ENCODE data around the gene ARHGEF3. TPM values are rescaled to one million over a fixed set of nuclear protein-coding genes. Genes with fewer than 3 reads are reported as not detected.
A peak's percentile ranks its signal among the peaks of the same experiment; 100 is the strongest.
"Not testable (repeated sequence)": the region's sequence is repeated elsewhere in the genome, so short reads cannot be mapped to it uniquely, and the experiment has no call there.

ARHGEF3 gene
- total RNA-seq, 5 donors from 2014 or later (not counting 1 experiment from before 2014, with no cell fraction given), result 93.4 to 132 (median 124) TPM

DNA sequence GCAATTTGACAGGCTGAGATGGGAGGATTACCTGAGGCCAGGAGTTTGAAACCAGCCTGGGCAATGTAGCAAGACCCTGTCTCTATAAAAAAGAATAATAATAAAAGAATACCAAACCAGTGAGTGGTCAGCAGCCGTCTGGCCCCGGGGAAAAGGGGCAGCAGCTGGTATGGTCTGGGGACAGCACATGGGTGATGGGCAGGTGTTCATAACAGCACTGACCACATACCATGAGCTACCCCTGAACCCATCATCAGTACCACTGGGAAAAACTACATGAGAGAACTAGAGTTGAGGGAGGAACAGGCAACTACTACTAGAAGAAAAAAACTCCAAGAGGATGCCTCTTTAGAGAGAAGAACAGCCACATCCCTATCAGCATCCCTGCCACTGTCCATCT is 40.7 kb downstream of the ARHGEF3 start:
- Histone ChIP-seq H3K27me3 (replicated peaks in 1 of 2; ENCODE audit: control insufficient read depth in 2 of 2, extremely low read depth in 1 of 2, insufficient read depth in 2 of 2, low read length in 1 of 2) (no peaks in the 10 kb centered on the region), H3K9me3 (no peaks in the 10 kb centered on the region), H3K4me1 (ENCODE audit: control insufficient read depth in 1 of 2, extremely low read depth in 1 of 2, insufficient read depth in 2 of 2, low read length in 2 of 2) (peaks cover 19 to 56% of the 10 kb centered on the region in 2 experiments), H3K36me3 (ENCODE audit: control insufficient read depth in 2 of 2, extremely low read depth in 1 of 2, insufficient read depth in 1 of 2, low read length in 1 of 2) (peaks cover 0 to 23% of the 10 kb centered on the region in 2 donors), H3K4me3 (ENCODE audit: control insufficient read depth in 1 of 2, extremely low read depth in 1 of 2, low read length in 1 of 2) (no peak overlapping the region), H3K27ac (ENCODE audit: low read length) (no peak overlapping the region)
- H3K27me3 Mint-ChIP-seq, result no peaks in the 10 kb centered on the region
- H3K9me3 Mint-ChIP-seq, result no peaks in the 10 kb centered on the region
- no peak for ATAC-seq (replicated peaks in 1 of 4)
- ChIA-PET CTCF (interaction anchor here in 1 of 2 donors (0.7 to 1.6 kb wide), 2 partner anchors 39 to 1275 kb away, joined by 3 to 9 read pairs; no protein-coding TSS in a partner anchor), POLR2A (interaction anchor here in 1 of 2 donors (0.6 to 1.1 kb wide), 2 partner anchors 24 to 30 kb away, joined by 3 read pairs; no protein-coding TSS in a partner anchor)
- H3K36me3 Mint-ChIP-seq, result peaks cover 62% of the 10 kb centered on the region
- DNase-seq, result no peak
- no peak overlapping the region for H3K4me3 Mint-ChIP-seq
- peak overlapping the region; percentile 85 to 87 for H3K27ac Mint-ChIP-seq
- WGBS (ENCODE audit: insufficient coverage), result no CpG with 5 or more reads among the region's 2 CpGs
- H3K4me1 Mint-ChIP-seq, result peaks cover 87% of the 10 kb centered on the region in 3 donors

DNA sequence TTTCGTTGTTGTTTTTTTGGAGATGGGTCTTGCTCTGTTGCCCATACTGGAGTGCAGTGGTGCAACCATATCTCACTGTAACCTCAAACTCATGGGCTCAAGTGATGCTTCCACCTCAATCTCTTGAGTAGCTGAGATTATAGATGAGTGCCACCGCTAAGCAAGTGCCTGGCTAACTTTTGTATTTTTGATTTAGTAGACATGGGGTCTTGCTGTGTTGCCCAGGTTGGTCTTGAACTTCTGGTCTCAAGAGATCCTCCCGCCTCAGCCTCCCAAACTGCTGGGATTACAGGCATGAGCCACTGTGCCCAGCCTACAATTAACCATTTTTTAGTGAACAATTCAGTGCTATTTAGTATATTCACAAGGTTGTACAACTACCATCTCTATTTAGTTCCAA is 42.2 kb downstream of the ARHGEF3 start:
- no peaks in the 10 kb centered on the region for H3K27me3 ChIP-seq (replicated peaks in 1 of 2; ENCODE audit: control insufficient read depth in 2 of 2, extremely low read depth in 1 of 2, insufficient read depth in 2 of 2, low read length in 1 of 2)
- no peak overlapping the region for H3K4me3 ChIP-seq (ENCODE audit: control insufficient read depth in 1 of 2, extremely low read depth in 1 of 2, low read length in 1 of 2)
- H3K36me3 Mint-ChIP-seq, result peaks cover 63% of the 10 kb centered on the region
- peaks cover 0 to 18% of the 10 kb centered on the region in 2 donors for H3K36me3 ChIP-seq (ENCODE audit: control insufficient read depth in 2 of 2, extremely low read depth in 1 of 2, insufficient read depth in 1 of 2, low read length in 1 of 2)
- H3K4me3 Mint-ChIP-seq, result peak overlapping the region; percentile 15 to 71 (median 58)
- no peak for ATAC-seq (replicated peaks in 1 of 4)
- ChIA-PET CTCF (interaction anchor here (0.6 to 2.1 kb wide), 6 partner anchors 10 to 42 kb away, joined by 3 to 35 read pairs (median 6); partner anchors contain the start of gene ARHGEF3 (in 1 of the 2)), POLR2A (no interaction called here)
- peaks cover 31 to 65% of the 10 kb centered on the region in 2 experiments for H3K4me1 ChIP-seq (ENCODE audit: control insufficient read depth in 1 of 2, extremely low read depth in 1 of 2, insufficient read depth in 2 of 2, low read length in 2 of 2)
- H3K9me3 Mint-ChIP-seq, result no peaks in the 10 kb centered on the region
- H3K27ac ChIP-seq (ENCODE audit: low read length), result no peak overlapping the region
- no CpG with 5 or more reads among the region's 3 CpGs for WGBS (ENCODE audit: insufficient coverage)
- no peak for DNase-seq
- peaks cover 87 to 89% (median 88%) of the 10 kb centered on the region in 3 donors for H3K4me1 Mint-ChIP-seq
- no peaks in the 10 kb centered on the region for H3K27me3 Mint-ChIP-seq
- H3K9me3 ChIP-seq, result no peaks in the 10 kb centered on the region
- peak overlapping the region; percentile 86 to 87 for H3K27ac Mint-ChIP-seq

DNA sequence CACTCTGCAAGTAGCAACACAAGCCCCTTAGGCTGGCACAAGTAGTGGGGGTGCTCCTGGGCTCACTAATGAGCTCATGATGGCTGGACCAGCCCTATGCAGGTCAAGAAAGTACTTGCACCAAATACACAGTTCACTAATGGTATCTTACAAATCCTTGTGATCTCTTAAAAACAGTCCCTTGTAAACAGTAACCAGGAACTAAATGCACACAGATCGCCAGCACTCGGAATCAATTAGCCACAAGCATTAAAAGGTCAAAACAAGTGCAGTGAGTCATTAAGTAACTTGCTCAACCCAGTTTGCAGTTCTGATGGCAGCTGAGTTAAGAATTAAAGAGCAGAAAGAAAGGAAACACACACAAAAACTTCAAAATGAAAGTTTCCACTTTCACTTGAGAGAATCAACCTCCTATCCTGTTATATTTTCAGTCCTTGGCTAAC is 43.2 kb downstream of the ARHGEF3 start:
- ATAC-seq (replicated peaks in 1 of 4), result peak; percentile 38 to 67 (median 64)
- H3K4me1 ChIP-seq (ENCODE audit: control insufficient read depth in 1 of 2, extremely low read depth in 1 of 2, insufficient read depth in 2 of 2, low read length in 2 of 2), result peaks cover 40 to 68% of the 10 kb centered on the region in 2 experiments
- POLR2A ChIA-PET, result interaction anchor here (0.6 to 1.0 kb wide), 7 partner anchors 17 to 192 kb away, joined by 3 to 7 read pairs (median 4); no protein-coding TSS in a partner anchor
- Mint-ChIP-seq H3K4me3 (peak overlapping the region; percentile 15 to 71 (median 57)), H3K4me1 (peaks cover 87 to 90% (median 88%) of the 10 kb centered on the region in 3 donors), H3K27ac (peak overlapping the region; percentile 86 to 87), H3K27me3 (no peaks in the 10 kb centered on the region), H3K36me3 (peaks cover 61% of the 10 kb centered on the region), H3K9me3 (no peaks in the 10 kb centered on the region)
- H3K4me3 ChIP-seq (ENCODE audit: control insufficient read depth in 1 of 2, extremely low read depth in 1 of 2, low read length in 1 of 2), result no peak overlapping the region
- H3K36me3 ChIP-seq (ENCODE audit: control insufficient read depth in 2 of 2, extremely low read depth in 1 of 2, insufficient read depth in 1 of 2, low read length in 1 of 2), result peaks cover 0 to 15% of the 10 kb centered on the region in 2 donors
- H3K27ac ChIP-seq (ENCODE audit: low read length), result peak overlapping the region; percentile 58
- no peaks in the 10 kb centered on the region for H3K27me3 ChIP-seq (replicated peaks in 1 of 2; ENCODE audit: control insufficient read depth in 2 of 2, extremely low read depth in 1 of 2, insufficient read depth in 2 of 2, low read length in 1 of 2)
- no peaks in the 10 kb centered on the region for H3K9me3 ChIP-seq
- no CpG with 5 or more reads among the region's 2 CpGs for WGBS (ENCODE audit: insufficient coverage)
- DNase-seq, result peak in 4 of 35 experiments; percentile 5 to 44 (median 20)
- CTCF ChIA-PET, result interaction anchor here (0.6 to 2.1 kb wide), 4 partner anchors 17 to 229 kb away, joined by 3 to 35 read pairs (median 7); no protein-coding TSS in a partner anchor

DNA sequence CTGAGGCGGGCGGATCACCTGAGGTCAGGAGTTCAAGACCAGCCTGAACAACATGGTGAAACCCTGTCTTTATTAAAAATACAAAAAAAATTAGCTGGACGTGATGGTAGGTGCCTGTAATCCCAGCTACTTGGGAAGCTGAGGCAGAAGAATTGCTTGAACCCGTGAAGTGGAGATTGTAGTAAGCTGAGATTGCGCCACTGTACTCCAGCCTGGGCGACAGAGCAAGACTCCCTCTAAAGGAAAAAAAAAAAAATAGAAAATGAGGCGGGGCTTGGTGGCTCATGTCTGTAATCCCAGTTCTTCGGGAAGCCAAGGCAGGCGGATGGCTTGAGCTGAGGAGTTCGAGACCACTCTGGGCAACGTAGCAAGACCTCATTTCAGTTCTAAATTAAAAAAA is 43.7 kb downstream of the ARHGEF3 start:
- Mint-ChIP-seq H3K27ac (peak overlapping the region; percentile 44 to 86), H3K36me3 (peaks cover 63% of the 10 kb centered on the region), H3K4me1 (peaks cover 88 to 92% (median 90%) of the 10 kb centered on the region in 3 donors)
- H3K4me3 ChIP-seq (ENCODE audit: control insufficient read depth in 1 of 2, extremely low read depth in 1 of 2, low read length in 1 of 2); H3K4me3 Mint-ChIP-seq; H3K9me3 ChIP-seq; DNase-seq; H3K9me3 Mint-ChIP-seq; H3K27me3 Mint-ChIP-seq; H3K27me3 ChIP-seq (replicated peaks in 1 of 2; ENCODE audit: control insufficient read depth in 2 of 2, extremely low read depth in 1 of 2, insufficient read depth in 2 of 2, low read length in 1 of 2); ATAC-seq (replicated peaks in 1 of 4): not testable (repeated sequence)
- H3K36me3 ChIP-seq (ENCODE audit: control insufficient read depth in 2 of 2, extremely low read depth in 1 of 2, insufficient read depth in 1 of 2, low read length in 1 of 2), result peaks cover 0 to 20% of the 10 kb centered on the region in 2 donors
- WGBS (ENCODE audit: insufficient coverage), result 92% methylated on average over 2 of the region's 11 CpGs
- ChIA-PET CTCF (interaction anchor here (0.7 to 2.1 kb wide), 3 partner anchors 17 to 42 kb away, joined by 3 to 35 read pairs (median 11); no protein-coding TSS in a partner anchor), POLR2A (interaction anchor here in 1 of 2 donors (0.8 kb wide), 1 partner anchor 42 kb away, joined by 7 read pairs; no protein-coding TSS in a partner anchor)
- H3K27ac ChIP-seq (ENCODE audit: low read length), result peak overlapping the region; percentile 58
- peaks cover 42 to 67% of the 10 kb centered on the region in 2 experiments for H3K4me1 ChIP-seq (ENCODE audit: control insufficient read depth in 1 of 2, extremely low read depth in 1 of 2, insufficient read depth in 2 of 2, low read length in 2 of 2)

DNA sequence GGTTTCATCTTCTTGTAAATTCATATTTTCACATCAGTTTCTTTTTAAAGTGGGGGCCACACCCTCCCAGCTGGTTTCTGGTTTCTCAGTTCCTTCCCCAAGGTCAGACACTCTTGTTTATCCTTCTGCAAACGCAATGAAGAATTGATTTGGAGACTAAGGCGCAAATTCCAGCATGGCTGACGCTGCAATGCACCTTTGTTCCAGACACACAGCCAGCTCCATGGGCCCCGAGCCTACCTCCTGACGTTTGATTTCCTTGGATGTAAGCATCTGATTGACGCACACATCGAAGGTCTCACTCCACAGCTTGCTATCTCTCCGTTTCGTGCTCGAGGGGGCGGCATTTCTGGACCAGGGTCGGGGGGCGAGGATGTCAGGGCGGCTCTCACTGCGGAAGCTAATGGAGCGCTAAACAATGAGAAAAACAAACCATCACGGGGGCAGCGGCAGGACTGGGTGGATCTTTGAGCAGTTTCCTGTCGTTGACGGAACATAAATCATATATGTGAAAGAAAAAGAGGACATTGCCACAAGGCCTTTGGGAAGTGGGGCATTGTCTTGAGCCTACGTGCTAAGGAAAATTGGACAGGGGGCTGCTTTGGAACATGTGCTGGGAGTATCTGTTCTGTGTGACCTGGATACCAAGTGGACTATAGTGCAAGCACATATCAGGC is 46.9 kb downstream of the ARHGEF3 start:
- Mint-ChIP-seq H3K4me3 (peak overlapping the region; percentile 81 to 89 (median 87)), H3K27me3 (no peaks in the 10 kb centered on the region), H3K27ac (peak overlapping the region; percentile 99), H3K9me3 (no peaks in the 10 kb centered on the region), H3K36me3 (peaks cover 62% of the 10 kb centered on the region), H3K4me1 (peaks cover 81 to 86% (median 82%) of the 10 kb centered on the region in 3 donors)
- ChIA-PET POLR2A (interaction anchor here (0.6 to 1.3 kb wide), 8 partner anchors 8 to 179 kb away, joined by 3 to 7 read pairs (median 4); no protein-coding TSS in a partner anchor), CTCF (interaction anchor here (0.5 to 6.6 kb wide), 15 partner anchors 8 to 1101 kb away, joined by 3 to 108 read pairs (median 4); partner anchors contain the start of gene ARHGEF3 (in 2 of the 2))
- Histone ChIP-seq H3K4me1 (ENCODE audit: control insufficient read depth in 1 of 2, extremely low read depth in 1 of 2, insufficient read depth in 2 of 2, low read length in 2 of 2) (peaks cover 45 to 64% of the 10 kb centered on the region in 2 experiments), H3K27ac (ENCODE audit: low read length) (peak overlapping the region; percentile 72), H3K9me3 (no peaks in the 10 kb centered on the region), H3K27me3 (replicated peaks in 1 of 2; ENCODE audit: control insufficient read depth in 2 of 2, extremely low read depth in 1 of 2, insufficient read depth in 2 of 2, low read length in 1 of 2) (no peaks in the 10 kb centered on the region), H3K4me3 (ENCODE audit: control insufficient read depth in 1 of 2, extremely low read depth in 1 of 2, low read length in 1 of 2) (peak overlapping the region; percentile 10 to 36), H3K36me3 (ENCODE audit: control insufficient read depth in 2 of 2, extremely low read depth in 1 of 2, insufficient read depth in 1 of 2, low read length in 1 of 2) (peaks cover 0 to 33% of the 10 kb centered on the region in 2 donors)
- DNase-seq (peak; percentile 12 to 64 (median 39)), ATAC-seq (replicated peaks in 1 of 4) (peak; percentile 44 to 72 (median 68))
- 37% methylated on average over 21 of the region's 21 CpGs for WGBS (ENCODE audit: insufficient coverage)
